Ishikawa (cell line): ENCODE data around the gene SLC31A2.

ENCODE experiments used
- CEBPB ChIP-seq: IDR thresholded peaks from 2 replicates; pipeline ENCODE4 v1.6.1; 2012
- CREB1 ChIP-seq: IDR thresholded peaks from 2 replicates; pipeline ENCODE4 v1.6.1; 2012; ENCODE audit warnings: low read depth
- EGR1 ChIP-seq: IDR thresholded peaks from 2 replicates; pipeline ENCODE4 v1.6.1; 2012
- EP300 ChIP-seq: IDR thresholded peaks from 2 replicates; pipeline ENCODE4 v1.6.1; 2012; ENCODE audit warnings: borderline replicate concordance
- FOXM1 ChIP-seq: IDR thresholded peaks from 2 replicates; pipeline ENCODE4 v1.6.1; 2012; ENCODE audit warnings: low read depth, borderline replicate concordance
- MAX ChIP-seq: IDR thresholded peaks from 2 replicates; pipeline ENCODE4 v1.6.1; 2012
- NFIC ChIP-seq: IDR thresholded peaks from 2 replicates; pipeline ENCODE4 v1.6.1; 2012
- RAD21 ChIP-seq: IDR thresholded peaks from 2 replicates; pipeline ENCODE4 v1.6.1; 2012; ENCODE audit warnings: low read depth
- REST ChIP-seq: IDR thresholded peaks from 2 replicates; pipeline ENCODE4 v1.6.1; 2012; ENCODE audit warnings: low read depth, mild to moderate bottlenecking
- TAF1 ChIP-seq: IDR thresholded peaks from 2 replicates; pipeline ENCODE4 v1.6.1; 2012; ENCODE audit warnings: low read depth, mild to moderate bottlenecking
- TCF12 ChIP-seq: IDR thresholded peaks from 2 replicates; pipeline ENCODE4 v1.6.1; 2012; ENCODE audit warnings: low read depth
- TEAD4 ChIP-seq: IDR thresholded peaks from 2 replicates; pipeline ENCODE4 v1.6.1; 2012
- USF1 ChIP-seq: IDR thresholded peaks from 2 replicates; pipeline ENCODE4 v1.6.1; 2012
- YY1 ChIP-seq: IDR thresholded peaks from 2 replicates; pipeline ENCODE4 v1.6.1; 2012; ENCODE audit warnings: low read depth
- ZBTB7A ChIP-seq: IDR thresholded peaks from 2 replicates; pipeline ENCODE4 v1.6.1; 2012; ENCODE audit warnings: low read depth

Gene SLC31A2

GRCh38 chr9:113163001-113163400, 12.2 kb downstream of the SLC31A2 start:
- no peak for TF ChIP-seq TAF1
- TF ChIP-seq RAD21: no peak
- TF ChIP-seq YY1: no peak
- no peak for TF ChIP-seq CEBPB
- TF ChIP-seq ZBTB7A: no peak
- TF ChIP-seq MAX: no peak
- no peak for TF ChIP-seq FOXM1
- no peak for TF ChIP-seq USF1
- no peak for TF ChIP-seq CREB1
- no peak for TF ChIP-seq EGR1
- TF ChIP-seq TCF12: no peak
- no peak for TF ChIP-seq NFIC

- no peak for TF ChIP-seq CREB1
- TF ChIP-seq RAD21: no peak
- no peak for TF ChIP-seq TCF12
- no peak for TF ChIP-seq EP300
- no peak for TF ChIP-seq MAX
- TF ChIP-seq NFIC: no peak
- TF ChIP-seq REST: no peak
- TF ChIP-seq YY1: no peak
- no peak for TF ChIP-seq ZBTB7A
- TF ChIP-seq TAF1: no peak
- TF ChIP-seq FOXM1: no peak
- no peak for TF ChIP-seq CEBPB
These were observed 13.9 kb downstream of the SLC31A2 start for GRCh38 chr9:113164536-113165300.

GRCh38 chr9:113166039-113166438, 15.2 kb downstream of the SLC31A2 start:
- no peak for TF ChIP-seq NFIC
- no peak for TF ChIP-seq TCF12
- TF ChIP-seq TAF1: no peak
- no peak for TF ChIP-seq USF1
- TF ChIP-seq FOXM1: no peak
- TF ChIP-seq EGR1: no peak

GRCh38 chr9:113168809-113169208, 18.0 kb downstream of the SLC31A2 start:
- no peak for TF ChIP-seq TCF12
- TF ChIP-seq TEAD4: no peak
- no peak for TF ChIP-seq FOXM1
- TF ChIP-seq ZBTB7A: no peak
- TF ChIP-seq USF1: no peak
- TF ChIP-seq CEBPB: no peak
- TF ChIP-seq MAX: no peak
- no peak for TF ChIP-seq EGR1
- TF ChIP-seq YY1: no peak
- no peak for TF ChIP-seq CREB1
- TF ChIP-seq EP300: no peak
- no peak for TF ChIP-seq TAF1
- no peak for TF ChIP-seq RAD21

GRCh38 chr9:113173341-113173740, 22.5 kb downstream of the SLC31A2 start:
- TF ChIP-seq REST (no peak), USF1 (no peak), EP300 (no peak), CREB1 (no peak), TCF12 (no peak), YY1 (no peak)
